K562 (cell line): ENCODE results near the gene LRRTM1. TPM values are rescaled to one million over a fixed set of nuclear protein-coding genes. Genes with fewer than 3 reads are reported as not detected.

Experiments
- ARID2 ChIP-seq: fragments of 450-650 bp; IDR thresholded peaks from 2 replicates; pipeline ENCODE4 v1.6.1; 2017; ENCODE audit warnings: antibody characterized with exemption, mild to moderate bottlenecking
- CGGBP1 ChIP-seq: fragments of 250-450 bp; sonication (Bioruptor Pico); IDR thresholded peaks from 2 replicates; pipeline ENCODE4 v1.9.0; 2021; ENCODE audit warnings: mild to moderate bottlenecking
- DLX4 ChIP-seq: fragments of 250-450 bp; sonication (Bioruptor Pico); IDR thresholded peaks from 2 replicates; pipeline ENCODE4 v1.6.1; 2021; ENCODE audit warnings: mild to moderate bottlenecking
- DPF2 ChIP-seq: fragments of 450-650 bp; IDR thresholded peaks from 2 replicates; pipeline ENCODE4 v1.6.1; 2016
- FOXA3 ChIP-seq, 2 experiments: fragments of 450-650 bp in 1 of 2; sonication (generic) in 1 of 2; formaldehyde crosslinking; IDR thresholded peaks in 1 of 2; conservative IDR thresholded peaks in 1 of 2; 2 replicates each; pipeline versions ENCODE4 v1.4.0 to v1.8.0; 2020 to 2022; ENCODE audit warnings: mild to moderate bottlenecking in 2 of 2, missing genetic modification reagents in 1 of 2
- FOXK2 ChIP-seq, 2 experiments: fragments of 450-650 bp; IDR thresholded peaks in 1 of 2; conservative IDR thresholded peaks in 1 of 2; 2 replicates each; pipeline ENCODE4 v1.6.1; 2016; ENCODE audit warnings: low read depth in 2 of 2, mild to moderate bottlenecking in 1 of 2
- GATA2 ChIP-seq: sonication (generic); formaldehyde crosslinking; IDR thresholded peaks from 2 replicates; pipeline ENCODE4 v1.4.0; 2020; ENCODE audit warnings: mild to moderate bottlenecking, missing genetic modification reagents
- HNRNPK ChIP-seq: fragments of 200-400 bp; formaldehyde crosslinking; IDR thresholded peaks from one replicate; pipeline ENCODE4 v1.6.1; 2018; ENCODE audit warnings: mild to moderate bottlenecking, low read depth, low read length; ENCODE audit not compliant: poor library complexity, severe bottlenecking
- HNRNPUL1 ChIP-seq: fragments of 200-400 bp; formaldehyde crosslinking; IDR thresholded peaks from 2 replicates; pipeline ENCODE4 v1.6.1; 2017; ENCODE audit warnings: low read length
- MAFK ChIP-seq: IDR thresholded peaks from 2 replicates; pipeline ENCODE4 v1.6.1; 2011; ENCODE audit warnings: low read length, improper control_type of control experiment
- MIER1 ChIP-seq: fragments of 450-650 bp; IDR thresholded peaks from 2 replicates; pipeline ENCODE4 v1.6.1; 2016; ENCODE audit warnings: antibody characterized with exemption, mild to moderate bottlenecking, low read depth
- MTA2 ChIP-seq: fragments of 450-650 bp; IDR thresholded peaks from 2 replicates; pipeline ENCODE4 v1.6.1; 2016; ENCODE audit warnings: low read depth
- MYBL2 ChIP-seq, 2 experiments: fragments of 450-650 bp in 1 of 2; sonication (generic) in 1 of 2; formaldehyde crosslinking in 1 of 2; IDR thresholded peaks; 2 replicates each; pipeline versions ENCODE4 v1.6.1 to v1.8.1; 2017 to 2022; ENCODE audit warnings: borderline replicate concordance in 1 of 2, inconsistent platforms in 1 of 2, low read depth in 1 of 2, mild to moderate bottlenecking in 1 of 2, missing genetic modification reagents in 1 of 2, moderate library complexity in 1 of 2
- NCOR1 ChIP-seq: fragments of 450-650 bp; IDR thresholded peaks from 2 replicates; pipeline ENCODE4 v1.6.1; 2016; ENCODE audit warnings: mild to moderate bottlenecking, moderate library complexity
- RBFOX2 ChIP-seq: fragments of 200-400 bp; formaldehyde crosslinking; IDR thresholded peaks from 2 replicates; pipeline ENCODE4 v1.6.1; 2017; ENCODE audit warnings: low read depth, mild to moderate bottlenecking, low read length, moderate library complexity
- SMARCA4 ChIP-seq: fragments of 450-650 bp; IDR thresholded peaks from 2 replicates; pipeline ENCODE4 v1.6.1; 2016
- WHSC1 ChIP-seq: IDR thresholded peaks from one replicate; pipeline ENCODE4 v1.6.1; 2012; ENCODE audit warnings: low read length, control low read depth, inconsistent platforms
- ZNF224 ChIP-seq: sonication (generic); formaldehyde crosslinking; IDR thresholded peaks from 2 replicates; pipeline ENCODE4 v1.8.0; 2022; ENCODE audit warnings: mild to moderate bottlenecking, missing genetic modification reagents
- ZNF274 ChIP-seq: IDR thresholded peaks from 2 replicates; pipeline ENCODE4 v1.6.1; 2011; ENCODE audit warnings: low read depth, mild to moderate bottlenecking, low read length, moderate library complexity, borderline replicate concordance
- polyA plus RNA-seq, 8 experiments: library from polyadenylated mRNA; depleted of rRNA in 4 of 8; stranded (reverse) in 5 of 8; unstranded in 3 of 8; fragments of >200 nt; fragmentation: Nextera tagmentation in 2 of 8; fragmentation: Illumina TruSeq in 1 of 8; extraction: Ambion mirVana in 2 of 8; extraction: Trizol in 1 of 8; gene quantifications; 2 replicates each; pipeline versions ENCODE4 v1.2.1 to v1.2.3, GENCODE V29; 2011 to 2014; ENCODE audit warnings: inconsistent platforms in 1 of 8, missing spikeins in 1 of 8
- total RNA-seq, 7 experiments: library from RNA; depleted of rRNA in 6 of 7; stranded (reverse); fragments of >200 nt in 6 of 7; fragmentation: Illumina TruSeq in 2 of 7; extraction: Trizol in 2 of 7; gene quantifications; 2 replicates each; pipeline versions ENCODE4 v1.2.1 to v1.2.3, GENCODE V29; 2011 to 2021; ENCODE audit warnings: low replicate concordance in 1 of 7
- TF ChIP-seq, protein P1 (sequence below): sonication (generic); formaldehyde crosslinking; IDR thresholded peaks from 2 replicates; pipeline ENCODE4 v1.8.0; 2023; ENCODE audit warnings: mild to moderate bottlenecking, missing genetic modification reagents
- TF ChIP-seq, protein P2 (sequence below): sonication (generic); formaldehyde crosslinking; IDR thresholded peaks from 2 replicates; pipeline ENCODE4 v1.8.0; 2022; ENCODE audit warnings: mild to moderate bottlenecking, missing genetic modification reagents
- TF ChIP-seq, protein P3 (sequence below), 2 experiments: fragments of 450-650 bp; IDR thresholded peaks; 2 replicates each; pipeline ENCODE4 v1.6.1; 2016
- TF ChIP-seq, protein P4 (sequence below): sonication (generic); formaldehyde crosslinking; IDR thresholded peaks from 2 replicates; pipeline ENCODE4 v1.8.0; 2022; ENCODE audit warnings: mild to moderate bottlenecking, low read depth, missing genetic modification reagents

The LRRTM1 gene
- total and polyA plus RNA-seq, 9 of the 15 experiments (the other 6 are each of a cell fraction or from before 2014, with no cell fraction given): 0.07 to 0.33 (median 0.11) TPM; not detected in 6

GRCh38 chr2:80328159-80328571 is 23.6 kb upstream of the LRRTM1 start (continued):
- TF ChIP-seq FOXA3 (CRISPR knock-in tag; conservative IDR thresholded peaks at IDR 0.05 in 1 of 2, IDR thresholded peaks at IDR 0.05 in 1 of 2) (no peak), HNRNPK (no peak), FOXK2 (conservative IDR thresholded peaks at IDR 0.05 in 1 of 2, IDR thresholded peaks at IDR 0.05 in 1 of 2; ENCODE audit: low read depth in 2 of 2) (no peak), MTA2 (peak; percentile 55; the same call in 1 of the 2 replicates), MIER1 (no peak), DLX4 (CRISPR knock-in tag) (no peak), WHSC1 (no peak), MYBL2 (IDR thresholded peaks at IDR 0.05; ENCODE audit: low read depth) (no peak), MYBL2 (CRISPR knock-in tag; IDR thresholded peaks at IDR 0.05; ENCODE audit: borderline replicate concordance) (no peak), NCOR1 (peak; percentile 32; the same call in 1 of the 2 replicates), GATA2 (peak; percentile 55), CGGBP1 (CRISPR knock-in tag) (no peak), DPF2 (0 out of 2 replicates have a peak, but pooled peaks have one; percentile 11), ZNF274 (no peak), ARID2 (no peak), RBFOX2 (no peak), MAFK (no peak), ZNF224 (no peak), HNRNPUL1 (no peak), SMARCA4 (0 out of 2 replicates have a peak, but pooled peaks have one; percentile 21)
- TF ChIP-seq, protein P1, sequence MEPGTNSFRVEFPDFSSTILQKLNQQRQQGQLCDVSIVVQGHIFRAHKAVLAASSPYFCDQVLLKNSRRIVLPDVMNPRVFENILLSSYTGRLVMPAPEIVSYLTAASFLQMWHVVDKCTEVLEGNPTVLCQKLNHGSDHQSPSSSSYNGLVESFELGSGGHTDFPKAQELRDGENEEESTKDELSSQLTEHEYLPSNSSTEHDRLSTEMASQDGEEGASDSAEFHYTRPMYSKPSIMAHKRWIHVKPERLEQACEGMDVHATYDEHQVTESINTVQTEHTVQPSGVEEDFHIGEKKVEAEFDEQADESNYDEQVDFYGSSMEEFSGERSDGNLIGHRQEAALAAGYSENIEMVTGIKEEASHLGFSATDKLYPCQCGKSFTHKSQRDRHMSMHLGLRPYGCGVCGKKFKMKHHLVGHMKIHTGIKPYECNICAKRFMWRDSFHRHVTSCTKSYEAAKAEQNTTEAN (CRISPR knock-in tag): no peak
- TF ChIP-seq, protein P2, sequence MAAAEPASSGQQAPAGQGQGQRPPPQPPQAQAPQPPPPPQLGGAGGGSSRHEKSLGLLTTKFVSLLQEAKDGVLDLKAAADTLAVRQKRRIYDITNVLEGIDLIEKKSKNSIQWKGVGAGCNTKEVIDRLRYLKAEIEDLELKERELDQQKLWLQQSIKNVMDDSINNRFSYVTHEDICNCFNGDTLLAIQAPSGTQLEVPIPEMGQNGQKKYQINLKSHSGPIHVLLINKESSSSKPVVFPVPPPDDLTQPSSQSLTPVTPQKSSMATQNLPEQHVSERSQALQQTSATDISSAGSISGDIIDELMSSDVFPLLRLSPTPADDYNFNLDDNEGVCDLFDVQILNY (CRISPR knock-in tag): no peak
- TF ChIP-seq, protein P3, sequence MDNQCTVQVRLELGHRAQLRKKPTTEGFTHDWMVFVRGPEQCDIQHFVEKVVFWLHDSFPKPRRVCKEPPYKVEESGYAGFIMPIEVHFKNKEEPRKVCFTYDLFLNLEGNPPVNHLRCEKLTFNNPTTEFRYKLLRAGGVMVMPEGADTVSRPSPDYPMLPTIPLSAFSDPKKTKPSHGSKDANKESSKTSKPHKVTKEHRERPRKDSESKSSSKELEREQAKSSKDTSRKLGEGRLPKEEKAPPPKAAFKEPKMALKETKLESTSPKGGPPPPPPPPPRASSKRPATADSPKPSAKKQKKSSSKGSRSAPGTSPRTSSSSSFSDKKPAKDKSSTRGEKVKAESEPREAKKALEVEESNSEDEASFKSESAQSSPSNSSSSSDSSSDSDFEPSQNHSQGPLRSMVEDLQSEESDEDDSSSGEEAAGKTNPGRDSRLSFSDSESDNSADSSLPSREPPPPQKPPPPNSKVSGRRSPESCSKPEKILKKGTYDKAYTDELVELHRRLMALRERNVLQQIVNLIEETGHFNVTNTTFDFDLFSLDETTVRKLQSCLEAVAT (IDR thresholded peaks at IDR 0.05): no peak
- TF ChIP-seq, protein P4, sequence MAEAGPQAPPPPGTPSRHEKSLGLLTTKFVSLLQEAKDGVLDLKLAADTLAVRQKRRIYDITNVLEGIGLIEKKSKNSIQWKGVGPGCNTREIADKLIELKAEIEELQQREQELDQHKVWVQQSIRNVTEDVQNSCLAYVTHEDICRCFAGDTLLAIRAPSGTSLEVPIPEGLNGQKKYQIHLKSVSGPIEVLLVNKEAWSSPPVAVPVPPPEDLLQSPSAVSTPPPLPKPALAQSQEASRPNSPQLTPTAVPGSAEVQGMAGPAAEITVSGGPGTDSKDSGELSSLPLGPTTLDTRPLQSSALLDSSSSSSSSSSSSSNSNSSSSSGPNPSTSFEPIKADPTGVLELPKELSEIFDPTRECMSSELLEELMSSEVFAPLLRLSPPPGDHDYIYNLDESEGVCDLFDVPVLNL: no peak
